IMR-90 (cell line): ENCODE data around the gene MAPKAP1. TPM values are rescaled to one million over a fixed set of nuclear protein-coding genes. Genes with fewer than 3 reads are reported as not detected.

Source experiments
- ATAC-seq: fragments of 200-7000 bp; cut with Tn5 transposase; 2 replicates; pipeline ENCODE4 v1.9.1; 2020; ENCODE audit warnings: low read depth, mild to moderate bottlenecking, moderate library complexity
- BruUV-seq: library from RNA; stranded (reverse); fragments of 400-500 nt; replicated peaks from 2 replicates; lab custom pipeline; 2021; lab: Mats Ljungman, UMichigan
- CTCF ChIA-PET: fragments of 300-600 bp; formaldehyde crosslinking; extraction: SDS; loops from one replicate; lab custom pipeline; 2021; ENCODE audit warnings: antibody characterized with exemption; lab: Yijun Ruan, JAX
- POLR2A ChIA-PET: fragments of 300-600 bp; sonication (Branson Sonifier 250); formaldehyde crosslinking; loops from one replicate; lab custom pipeline; 2022; ENCODE audit warnings: antibody characterized with exemption; ENCODE audit not compliant: unreplicated experiment; lab: Charles Lee
- DNase-seq: peaks from one replicate; pipeline ENCODE4 v3.0.0; 2013
- H2AFZ ChIP-seq: replicated peaks from 2 replicates; pipeline ENCODE3; 2013; ENCODE audit warnings: low read length, mild to moderate bottlenecking; ENCODE audit not compliant: poor library complexity
- H2AK5ac ChIP-seq: 2 replicates; pipeline ENCODE4 v1.6.1; 2013; ENCODE audit warnings: low read depth, low read length, inconsistent platforms
- H2AK9ac ChIP-seq: replicated peaks from 2 replicates; pipeline ENCODE3; 2013; ENCODE audit warnings: mild to moderate bottlenecking, low read depth, low read length, moderate library complexity; ENCODE audit not compliant: poor library complexity
- H2BK120ac ChIP-seq: 2 replicates; pipeline ENCODE4 v1.6.1; 2013; ENCODE audit warnings: low read depth, low read length, inconsistent platforms
- H2BK15ac ChIP-seq: 3 replicates; pipeline ENCODE4 v1.6.1; 2013; ENCODE audit warnings: low read depth, low read length, inconsistent platforms
- H2BK20ac ChIP-seq: 2 replicates; pipeline ENCODE4 v1.6.1; 2013; ENCODE audit warnings: low read depth, mild to moderate bottlenecking, inconsistent platforms, low read length, moderate library complexity
- H2BK5ac ChIP-seq: 2 replicates; pipeline ENCODE4 v1.6.1; 2013; ENCODE audit warnings: mild to moderate bottlenecking, low read depth, low read length, inconsistent platforms; ENCODE audit not compliant: poor library complexity, severe bottlenecking
- H3K14ac ChIP-seq: replicated peaks from 2 replicates; pipeline ENCODE4 v1.6.1; 2013; ENCODE audit warnings: low read depth, low read length, inconsistent platforms
- H3K18ac ChIP-seq: 2 replicates; pipeline ENCODE4 v1.6.1; 2013; ENCODE audit warnings: low read depth, low read length, control low read depth
- H3K23ac ChIP-seq: 2 replicates; pipeline ENCODE4 v1.6.1; 2013; ENCODE audit warnings: low read depth, low read length, inconsistent platforms
- H3K27ac ChIP-seq: 2 replicates; pipeline ENCODE4 v1.5.1; 2013; ENCODE audit warnings: mild to moderate bottlenecking, control low read depth, low read length; ENCODE audit not compliant: insufficient read depth
- H3K27me3 ChIP-seq: 2 replicates; pipeline ENCODE4 v1.6.1; 2013; ENCODE audit warnings: low read length; ENCODE audit not compliant: control insufficient read depth, insufficient read depth
- H3K36me3 ChIP-seq: 2 replicates; pipeline ENCODE4 v1.6.1; 2013; ENCODE audit warnings: low read length, mixed read lengths; ENCODE audit not compliant: control insufficient read depth, insufficient read depth
- H3K4ac ChIP-seq: 2 replicates; pipeline ENCODE4 v1.6.1; 2013; ENCODE audit warnings: low read depth, low read length, inconsistent platforms
- H3K4me1 ChIP-seq: 2 replicates; pipeline ENCODE4 v1.6.1; 2013; ENCODE audit warnings: low read length, mixed read lengths; ENCODE audit not compliant: control insufficient read depth, insufficient read depth
- H3K4me2 ChIP-seq: 2 replicates; pipeline ENCODE4 v1.6.1; 2013; ENCODE audit warnings: low read depth, mild to moderate bottlenecking, control low read depth, low read length, moderate library complexity
- H3K4me3 ChIP-seq: 2 replicates; pipeline ENCODE4 v1.5.1; 2013; ENCODE audit warnings: low read depth, mild to moderate bottlenecking, control low read depth, low read length, moderate library complexity; ENCODE audit not compliant: insufficient read depth
- H3K56ac ChIP-seq: 2 replicates; pipeline ENCODE4 v1.6.1; 2013; ENCODE audit warnings: low read length, inconsistent platforms; ENCODE audit not compliant: insufficient read depth; ENCODE audit errors: extremely low read depth
- H3K79me1 ChIP-seq, 2 experiments: 2 replicates each; pipeline ENCODE4 v1.6.1; 2013; ENCODE audit warnings: low read length in 2 of 2, inconsistent platforms in 1 of 2, low read depth in 1 of 2
- H3K9ac ChIP-seq: 2 replicates; pipeline ENCODE4 v1.6.1; 2013; ENCODE audit warnings: low read depth, low read length, control low read depth
- H3K9me1 ChIP-seq: 2 replicates; pipeline ENCODE4 v1.6.1; 2013; ENCODE audit warnings: low read length, inconsistent platforms; ENCODE audit not compliant: insufficient read depth
- H3K9me3 ChIP-seq: 2 replicates; pipeline ENCODE4 v1.6.1; 2013; ENCODE audit warnings: low read length; ENCODE audit not compliant: control insufficient read depth, insufficient read depth
- H4K20me1 ChIP-seq: 2 replicates; pipeline ENCODE4 v1.6.1; 2013; ENCODE audit warnings: low read length, inconsistent platforms; ENCODE audit not compliant: insufficient read depth
- H4K5ac ChIP-seq: 2 replicates; pipeline ENCODE4 v1.6.1; 2013; ENCODE audit warnings: mild to moderate bottlenecking, low read depth, low read length, control low read depth
- H4K8ac ChIP-seq, 2 experiments: 2 replicates each; pipeline ENCODE4 v1.6.1; 2013; ENCODE audit warnings: low read depth in 2 of 2, low read length in 2 of 2, control low read depth in 1 of 2, inconsistent platforms in 1 of 2
- H4K91ac ChIP-seq: 2 replicates; pipeline ENCODE4 v1.6.1; 2013; ENCODE audit warnings: low read depth, low read length, inconsistent platforms; ENCODE audit not compliant: insufficient read depth
- FOS ChIP-seq: fragments of 150-350 bp; IDR thresholded peaks from 2 replicates; pipeline ENCODE4 v1.6.1; 2016; ENCODE audit warnings: low read depth, low read length
- MAZ ChIP-seq: IDR thresholded peaks from 2 replicates; pipeline ENCODE4 v1.6.1; 2012; ENCODE audit warnings: low read depth, mild to moderate bottlenecking, low read length, improper control_type of control experiment, moderate library complexity, borderline replicate concordance
- RFX5 ChIP-seq: IDR thresholded peaks from 2 replicates; pipeline ENCODE4 v1.8.0; 2012; ENCODE audit warnings: low read depth, mild to moderate bottlenecking, low read length, moderate library complexity
- WGBS, 2 experiments: methylation state at CpG; one replicate each; pipeline versions ENCODE4 v1.1.5 to v1.1.7; 2013; ENCODE audit warnings: missing lambda C conversion rate in 2 of 2; ENCODE audit not compliant: insufficient read length in 1 of 2; ENCODE audit errors: extremely low coverage in 2 of 2; 5-methylcytosine and 5-hydroxymethylcytosine counted together
- dilution Hi-C: fragments of 300-500 bp; cut with HindIII; formaldehyde crosslinking; loops from one replicate; pipeline ENCODE4 v1.14.3; 2018; ENCODE audit warnings: low sequenced_read_pairs; ENCODE audit not compliant: unreplicated experiment
- in situ Hi-C: fragments of 300-500 bp; cut with MboI; formaldehyde crosslinking; loops from 3 replicates; pipeline ENCODE4 v1.14.3; 2019; ENCODE audit warnings: low sequenced_read_pairs, inconsistent platforms, mixed read lengths
- intact Hi-C: fragments of 100-400 bp; cut with micrococcal nuclease; formaldehyde crosslinking; loops from 2 replicates; pipeline ENCODE4 v1.10.0; 2022
- polyA plus RNA-seq, 3 experiments: library from polyadenylated mRNA; depleted of rRNA; stranded (reverse); fragments of >200 nt; gene quantifications; 2 replicates each; pipeline ENCODE4 v1.2.3, GENCODE V29; 2012; ENCODE audit warnings: low replicate concordance in 1 of 3
- total RNA-seq: library from RNA; depleted of rRNA; stranded (reverse); fragments of >200 nt; gene quantifications from 2 replicates; pipeline ENCODE4 v1.2.3, GENCODE V29; 2012

The MAPKAP1 gene
- total and polyA plus RNA-seq, 2 of the 4 experiments (the other 2 are of a cell fraction), result 87.2 to 158 TPM

GRCh38 chr9:125544988-125545651, 161.9 kb downstream of the MAPKAP1 start:
- dilution Hi-C loops (no loop called here), in situ Hi-C loops (no loop called here), intact Hi-C loops (loop anchor here (5.0 kb wide), 1 partner anchor 83 kb away; no protein-coding TSS in a partner anchor)
- ATAC-seq (peak; percentile 92), DNase-seq (peak; percentile 89)
- Histone ChIP-seq H2AK5ac (peak overlapping the region; percentile 18; the same call in 1 of the 2 replicates), H4K20me1 (peaks cover 24% of the 10 kb centered on the region; the same call in 1 of the 2 replicates), H3K4me1 (peaks cover 16% of the 10 kb centered on the region), H3K4me3 (no peak overlapping the region), H3K27ac (peak overlapping the region; percentile 74; the same call in 1 of the 2 replicates), H3K14ac (peak overlapping the region; percentile 28), H4K5ac (peak overlapping the region; percentile 19; the same call in 1 of the 2 replicates), H4K8ac (peak overlapping the region in 1 of 2 experiments; percentile 11; a peak in 1 of 4 replicates), H3K9me3 (no peaks in the 10 kb centered on the region), H3K56ac (no peak overlapping the region), H2AK9ac (no peak overlapping the region), H3K9me1 (peaks cover 20% of the 10 kb centered on the region), H2AFZ (no peak overlapping the region), H3K4ac (peak overlapping the region; percentile 8), H3K18ac (peak overlapping the region; percentile 59), H2BK15ac (peak overlapping the region; percentile 16; the same call in 1 of the 3 replicates), H2BK120ac (peak overlapping the region; percentile 9; the same call in 1 of the 2 replicates), H3K4me2 (peak overlapping the region; percentile 36), H3K9ac (no peak overlapping the region), H3K36me3 (peaks cover 5% of the 10 kb centered on the region), H4K91ac (peak overlapping the region; percentile 7; the same call in 1 of the 2 replicates), H3K27me3 (no peaks in the 10 kb centered on the region), H2BK5ac (peak overlapping the region; percentile 20), H2BK20ac (peak overlapping the region; percentile 10; the same call in 1 of the 2 replicates), H3K23ac (0 out of 2 replicates have a peak overlapping the region, but pooled peaks have one; percentile 6), H3K79me1 (peaks cover 22 to 45% of the 10 kb centered on the region in 2 experiments)
- 0% methylated on average over 2 of the region's 13 CpGs; no CpG with 5 or more reads in 1 of the 2 experiments for WGBS, 2 experiments
- TF ChIP-seq MAZ, result no peak
- peak; percentile 56; the same call in 1 of the 2 replicates for TF ChIP-seq RFX5
- 0 out of 2 replicates have a peak, but pooled peaks have one; percentile 14 for TF ChIP-seq FOS
- BruUV-seq, result no TSS peak
- CTCF ChIA-PET, result interaction anchor here (0.6 to 1.3 kb wide), 3 partner anchors 9 to 14 kb away, joined by 3 read pairs; no protein-coding TSS in a partner anchor
- POLR2A ChIA-PET, result no interaction called here
